Mammary epithelial cell (primary cell): ENCODE data around the gene RBM47.

Experiments
- EZH2 ChIP-seq: IDR thresholded peaks from 2 replicates; pipeline ENCODE4 v1.6.1; 2012; ENCODE audit warnings: low read length, inconsistent platforms, borderline replicate concordance
- TF ChIP-seq, protein P1 (sequence below), 2 donors: IDR thresholded peaks in 1 of 2; conservative IDR thresholded peaks in 1 of 2; 2 replicates each; pipeline ENCODE4 v1.5.1; 2011 to 2012; ENCODE audit warnings: inconsistent platforms in 2 of 2, low read length in 2 of 2, mild to moderate bottlenecking in 2 of 2, control low read depth in 1 of 2, low read depth in 1 of 2; ENCODE audit not compliant: insufficient read depth in 1 of 2; ENCODE audit errors: extremely low read depth in 1 of 2

DNA sequence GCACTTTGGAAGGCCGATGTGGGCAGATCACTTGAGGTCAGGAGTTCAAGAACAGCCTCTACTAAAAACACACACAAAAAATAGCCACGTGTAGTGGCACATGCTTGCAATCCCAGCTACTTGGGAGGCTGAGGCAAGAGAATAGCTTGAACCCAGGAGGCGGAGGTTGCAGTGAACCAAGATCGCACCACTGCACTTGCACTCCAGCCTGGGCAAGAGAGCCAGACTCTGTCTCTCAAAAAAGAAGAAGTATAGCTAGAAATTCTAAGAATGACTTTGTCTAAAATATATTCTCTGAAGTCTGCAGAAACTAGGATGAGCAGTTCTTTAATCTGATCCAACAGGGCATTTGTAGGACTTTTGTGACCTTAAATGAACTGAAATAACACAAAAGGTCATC is 17.4 kb downstream of the RBM47 start:
- TF ChIP-seq, protein P1, sequence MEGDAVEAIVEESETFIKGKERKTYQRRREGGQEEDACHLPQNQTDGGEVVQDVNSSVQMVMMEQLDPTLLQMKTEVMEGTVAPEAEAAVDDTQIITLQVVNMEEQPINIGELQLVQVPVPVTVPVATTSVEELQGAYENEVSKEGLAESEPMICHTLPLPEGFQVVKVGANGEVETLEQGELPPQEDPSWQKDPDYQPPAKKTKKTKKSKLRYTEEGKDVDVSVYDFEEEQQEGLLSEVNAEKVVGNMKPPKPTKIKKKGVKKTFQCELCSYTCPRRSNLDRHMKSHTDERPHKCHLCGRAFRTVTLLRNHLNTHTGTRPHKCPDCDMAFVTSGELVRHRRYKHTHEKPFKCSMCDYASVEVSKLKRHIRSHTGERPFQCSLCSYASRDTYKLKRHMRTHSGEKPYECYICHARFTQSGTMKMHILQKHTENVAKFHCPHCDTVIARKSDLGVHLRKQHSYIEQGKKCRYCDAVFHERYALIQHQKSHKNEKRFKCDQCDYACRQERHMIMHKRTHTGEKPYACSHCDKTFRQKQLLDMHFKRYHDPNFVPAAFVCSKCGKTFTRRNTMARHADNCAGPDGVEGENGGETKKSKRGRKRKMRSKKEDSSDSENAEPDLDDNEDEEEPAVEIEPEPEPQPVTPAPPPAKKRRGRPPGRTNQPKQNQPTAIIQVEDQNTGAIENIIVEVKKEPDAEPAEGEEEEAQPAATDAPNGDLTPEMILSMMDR (conservative IDR thresholded peaks at IDR 0.05 in 1 of 2, IDR thresholded peaks at IDR 0.05 in 1 of 2; ENCODE audit: extremely low read depth in 1 of 2, insufficient read depth in 1 of 2, low read depth in 1 of 2, low read length in 2 of 2), result no peak
- no peak for TF ChIP-seq EZH2
